Measurements from ENCODE around the gene ITM2C.

DNA sequence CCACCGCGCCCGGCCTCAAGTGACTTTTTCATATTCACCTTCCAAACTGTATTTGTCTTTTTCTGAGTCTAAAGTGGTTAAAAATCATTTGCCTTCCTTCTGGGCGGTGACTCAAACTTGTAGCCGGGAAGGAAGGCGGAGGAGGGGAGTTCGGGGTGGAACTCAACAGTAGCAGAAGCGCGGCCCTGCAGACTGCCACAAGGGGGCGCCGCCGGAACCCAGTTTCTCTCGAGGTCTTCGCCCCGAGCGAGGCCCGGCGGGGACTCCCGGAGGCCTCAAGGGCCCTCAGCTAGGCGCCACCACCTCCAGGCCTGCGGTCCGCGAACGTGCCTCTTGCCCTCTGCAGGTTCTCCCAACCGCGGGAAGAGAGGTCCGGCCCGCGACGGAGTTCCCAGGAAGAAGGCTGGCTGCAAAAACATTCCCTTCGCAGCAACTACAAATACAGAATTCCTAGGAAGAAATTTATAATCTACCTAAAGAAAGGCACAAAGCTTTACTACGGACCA is 16.8 kb upstream of the ITM2C start:
- TF ChIP-seq, protein P1, sequence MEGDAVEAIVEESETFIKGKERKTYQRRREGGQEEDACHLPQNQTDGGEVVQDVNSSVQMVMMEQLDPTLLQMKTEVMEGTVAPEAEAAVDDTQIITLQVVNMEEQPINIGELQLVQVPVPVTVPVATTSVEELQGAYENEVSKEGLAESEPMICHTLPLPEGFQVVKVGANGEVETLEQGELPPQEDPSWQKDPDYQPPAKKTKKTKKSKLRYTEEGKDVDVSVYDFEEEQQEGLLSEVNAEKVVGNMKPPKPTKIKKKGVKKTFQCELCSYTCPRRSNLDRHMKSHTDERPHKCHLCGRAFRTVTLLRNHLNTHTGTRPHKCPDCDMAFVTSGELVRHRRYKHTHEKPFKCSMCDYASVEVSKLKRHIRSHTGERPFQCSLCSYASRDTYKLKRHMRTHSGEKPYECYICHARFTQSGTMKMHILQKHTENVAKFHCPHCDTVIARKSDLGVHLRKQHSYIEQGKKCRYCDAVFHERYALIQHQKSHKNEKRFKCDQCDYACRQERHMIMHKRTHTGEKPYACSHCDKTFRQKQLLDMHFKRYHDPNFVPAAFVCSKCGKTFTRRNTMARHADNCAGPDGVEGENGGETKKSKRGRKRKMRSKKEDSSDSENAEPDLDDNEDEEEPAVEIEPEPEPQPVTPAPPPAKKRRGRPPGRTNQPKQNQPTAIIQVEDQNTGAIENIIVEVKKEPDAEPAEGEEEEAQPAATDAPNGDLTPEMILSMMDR (conservative IDR thresholded peaks at IDR 0.05; ENCODE audit: low read length), result peak; percentile 69
- TF ChIP-seq EZH2phosphoT487 (IDR thresholded peaks at IDR 0.05; ENCODE audit: borderline replicate concordance), result no peak
